HG02623 (cell line): ENCODE measurements around the gene FLT4.

Experiments
- ATAC-seq: cut with Tn5 transposase; IDR thresholded peaks from one replicate; pipeline ENCODE4 v1.9.1; 2021; ENCODE audit warnings: moderate library complexity; ENCODE audit not compliant: unreplicated experiment

Gene FLT4

DNA sequence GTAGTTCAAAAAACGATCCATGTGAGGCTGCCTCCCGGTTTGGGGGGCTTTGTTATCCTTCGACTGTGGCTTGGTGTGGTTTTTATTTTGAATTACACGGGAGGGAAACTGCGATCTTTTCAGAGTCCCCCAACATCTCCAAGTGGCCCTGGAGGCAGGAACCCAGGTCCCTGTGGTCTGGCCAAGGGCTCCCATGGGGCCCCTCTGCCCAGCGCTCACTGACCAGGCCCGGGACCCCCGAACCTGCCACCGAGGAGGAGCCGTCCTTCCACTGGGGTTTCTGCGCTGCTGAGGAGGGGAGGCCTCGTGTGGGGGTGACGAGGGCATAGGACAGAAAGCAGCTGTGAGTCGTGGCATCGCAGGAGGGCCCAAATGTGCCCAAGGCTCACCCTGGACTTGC, 40.0 kb downstream of the FLT4 start:
- ATAC-seq: no peak

DNA sequence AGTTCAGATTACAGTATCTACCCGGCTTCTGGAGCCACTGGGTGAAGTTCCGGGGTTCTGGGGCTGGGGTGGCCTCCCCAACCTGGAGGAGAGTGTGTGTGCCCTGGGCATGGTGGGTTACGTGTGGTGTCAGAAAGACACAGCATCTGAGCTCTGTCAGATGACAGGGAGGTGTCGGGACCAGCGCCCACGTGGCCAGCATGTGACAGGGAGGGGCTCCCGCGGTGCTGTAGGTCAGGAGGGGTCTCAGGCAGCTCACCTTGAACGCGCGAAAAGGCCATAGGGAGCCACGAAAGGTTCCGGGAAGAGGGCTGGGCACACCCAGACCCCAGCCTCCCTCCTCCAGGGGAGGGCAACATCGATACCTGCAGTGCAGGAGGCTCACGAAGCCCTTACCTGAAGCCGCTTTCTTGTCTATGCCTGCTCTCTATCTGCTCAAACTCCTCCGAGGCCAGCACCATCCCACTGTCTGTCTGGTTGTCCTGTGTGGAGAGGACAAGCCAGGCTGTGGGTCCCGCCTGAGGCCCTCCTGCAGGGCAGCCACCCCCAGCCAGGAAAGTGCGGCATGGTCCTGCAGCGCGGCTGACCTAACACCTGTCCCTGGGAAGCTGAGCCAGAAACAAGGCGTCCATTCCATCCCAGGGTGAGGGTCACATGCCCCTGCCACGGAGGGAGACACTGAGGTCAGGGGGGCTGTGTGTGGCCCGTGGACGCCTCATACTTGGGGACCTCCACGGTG, 40.7 kb downstream of the FLT4 start:
- no peak for ATAC-seq

DNA sequence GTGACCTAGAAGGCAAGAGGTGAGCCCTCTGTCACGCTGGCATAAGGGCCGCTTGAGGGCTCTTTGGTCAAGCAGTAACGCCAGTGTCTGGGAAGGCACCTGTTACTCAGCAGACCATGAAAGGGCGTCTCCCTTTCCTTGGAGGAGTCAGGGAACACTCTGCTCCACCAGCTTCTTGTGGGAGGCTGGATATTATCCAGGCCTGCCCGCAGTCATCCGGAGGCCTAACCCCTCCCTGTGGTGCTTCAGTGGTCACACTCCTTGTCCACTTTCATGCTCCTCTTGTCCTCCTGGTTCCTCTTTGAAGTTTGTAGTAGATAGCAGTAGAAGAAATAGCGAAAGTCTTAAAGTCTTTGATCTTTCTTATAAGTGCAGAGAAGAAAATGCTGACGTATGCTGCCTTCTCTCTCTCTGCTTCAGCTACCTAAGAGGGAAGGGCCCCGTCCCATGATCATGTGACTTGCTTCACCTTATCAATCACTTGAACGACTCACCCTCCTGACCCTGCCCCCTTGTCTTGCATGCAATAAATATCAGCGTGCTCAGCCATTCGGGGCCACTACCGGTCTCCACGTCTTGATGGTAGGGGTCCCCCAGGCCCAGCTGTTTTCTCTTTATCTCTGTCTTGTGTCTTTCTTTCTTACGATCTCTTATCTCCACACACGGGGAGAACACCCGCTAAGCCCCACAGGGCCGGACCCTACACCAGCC, 41.4 kb downstream of the FLT4 start:
- no peak for ATAC-seq

DNA sequence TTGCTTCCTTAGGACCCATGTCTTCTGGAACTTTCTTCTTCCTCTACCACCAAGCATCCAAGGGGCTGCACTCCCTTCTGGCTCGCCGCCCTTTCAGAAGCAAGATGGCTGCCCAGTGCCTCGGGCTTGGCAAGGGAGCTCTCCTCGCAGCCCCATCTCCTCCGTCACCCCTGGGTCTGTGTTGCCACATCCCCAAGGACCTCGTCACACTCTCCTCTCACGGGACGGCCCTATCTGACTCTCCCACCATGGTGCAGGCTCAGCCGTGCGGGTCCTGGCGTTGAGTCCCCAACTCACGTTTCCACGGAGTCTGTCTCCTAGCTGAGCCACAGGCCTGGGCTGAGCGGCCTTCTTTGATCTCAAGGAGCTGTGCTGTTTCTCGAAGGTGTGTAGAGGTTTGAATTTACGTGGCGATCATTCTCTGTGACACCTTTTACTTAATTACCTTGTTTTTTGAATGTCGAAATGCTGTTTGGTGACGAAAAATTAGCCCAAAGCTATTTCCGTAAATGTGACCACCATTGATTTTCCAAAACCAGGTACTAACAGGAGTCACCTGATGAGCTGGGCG, 43.1 kb downstream of the FLT4 start:
- ATAC-seq: no peak

DNA sequence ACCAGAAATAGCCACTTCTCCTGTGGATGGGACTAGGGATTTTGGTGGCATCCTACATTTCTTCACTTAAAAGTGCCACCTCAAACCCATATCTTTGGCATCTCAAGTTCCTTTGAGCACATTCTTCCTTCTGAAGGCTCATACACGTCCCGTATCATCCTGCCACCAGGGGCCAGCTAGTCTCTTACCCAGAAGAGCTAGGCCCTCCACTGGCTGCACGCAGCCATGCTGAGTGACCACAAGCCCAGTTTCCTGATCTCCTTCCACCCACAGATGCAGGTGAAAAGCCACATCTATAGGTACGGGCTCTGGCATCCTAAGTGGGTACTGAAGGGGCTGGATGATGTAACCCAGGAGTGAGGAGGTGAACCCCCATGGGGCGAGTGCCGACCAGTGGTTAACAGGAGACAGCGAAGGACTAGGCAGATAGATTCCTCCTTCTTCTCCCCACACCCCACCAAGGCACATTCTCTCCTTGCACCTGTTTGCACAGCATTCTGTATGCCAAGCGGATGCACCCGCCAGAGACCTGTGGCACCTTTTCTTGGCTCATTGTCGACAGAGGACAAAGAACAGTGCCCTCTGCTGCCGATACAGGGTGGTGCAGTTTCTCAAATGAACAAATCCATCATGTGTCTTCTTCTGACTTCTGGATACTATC, 43.7 kb downstream of the FLT4 start:
- ATAC-seq: no peak

DNA sequence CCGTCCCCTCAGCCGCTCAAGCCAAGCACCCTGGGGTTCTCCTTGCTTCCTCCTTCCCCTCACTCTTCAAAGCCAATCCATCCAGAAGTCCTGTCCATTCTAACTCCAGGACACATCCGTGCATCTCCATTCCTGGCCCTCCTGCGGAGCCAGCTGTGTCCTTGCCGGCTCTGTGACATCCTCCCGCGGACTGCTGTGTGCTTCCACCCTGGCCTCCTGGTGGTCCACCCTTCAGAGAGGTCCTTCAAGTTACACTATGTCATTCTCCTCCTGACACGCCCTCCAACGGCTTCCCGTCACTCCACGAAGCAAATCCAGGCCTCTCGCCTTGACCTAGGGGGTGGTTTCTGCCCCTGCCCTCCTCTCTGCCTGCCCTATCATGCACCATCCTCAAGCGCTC, 45.1 kb downstream of the FLT4 start:
- ATAC-seq: no peak

DNA sequence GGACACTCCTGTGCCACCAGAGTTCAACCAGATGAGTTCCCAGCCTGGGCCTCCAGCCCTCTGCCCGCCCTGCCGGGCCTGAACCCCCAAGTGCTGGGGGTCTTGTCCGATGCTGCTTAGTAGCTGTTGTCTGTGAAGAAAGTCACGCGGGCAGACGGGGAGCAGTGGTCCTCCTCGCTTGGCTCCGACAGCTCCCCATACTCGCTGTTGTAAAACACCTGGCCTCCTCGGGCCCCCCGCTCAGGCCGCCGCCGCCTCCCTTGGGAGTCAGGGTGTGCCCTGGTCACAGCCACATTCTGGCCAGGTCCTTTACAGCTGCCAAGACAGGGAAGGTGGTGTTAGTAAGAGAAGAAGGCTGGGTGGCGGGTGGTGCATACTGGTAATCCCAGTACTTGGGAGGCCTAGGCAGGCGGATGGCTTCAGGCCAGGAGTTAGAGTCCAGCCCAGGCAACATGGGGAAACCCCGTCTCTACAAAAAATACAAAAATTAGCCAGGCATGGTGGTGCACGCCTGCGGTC, 46.3 kb downstream of the FLT4 start:
- no peak for ATAC-seq

DNA sequence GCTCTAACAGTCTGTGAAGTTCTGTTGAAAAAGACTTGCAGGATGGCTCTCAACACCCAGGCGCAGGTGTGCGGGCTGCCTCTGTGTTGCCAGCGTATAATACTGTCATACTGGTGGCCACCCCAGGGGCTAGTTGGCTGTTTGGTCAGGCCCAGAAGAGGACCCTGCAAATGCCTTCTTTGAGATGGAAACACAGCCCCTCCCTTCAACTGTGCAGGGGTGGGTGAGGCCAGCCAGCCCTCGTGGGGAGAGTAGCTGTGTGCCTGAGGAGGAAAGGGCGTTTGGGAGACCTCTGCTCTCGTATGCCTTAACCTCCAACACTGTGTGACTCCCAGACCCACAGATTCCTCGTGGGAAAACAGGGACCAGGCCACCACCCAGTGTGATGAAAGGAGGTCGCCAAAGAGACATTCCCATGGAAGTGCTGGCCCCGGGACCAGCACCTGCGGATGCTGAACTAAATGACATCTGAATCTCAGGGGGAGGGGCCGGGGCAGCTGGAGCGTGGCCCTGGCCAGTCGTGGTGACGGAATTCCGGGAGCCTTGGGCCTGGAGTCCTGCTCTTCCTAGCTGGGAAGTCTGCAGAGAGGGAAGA, 46.8 kb downstream of the FLT4 start:
- no peak for ATAC-seq

DNA sequence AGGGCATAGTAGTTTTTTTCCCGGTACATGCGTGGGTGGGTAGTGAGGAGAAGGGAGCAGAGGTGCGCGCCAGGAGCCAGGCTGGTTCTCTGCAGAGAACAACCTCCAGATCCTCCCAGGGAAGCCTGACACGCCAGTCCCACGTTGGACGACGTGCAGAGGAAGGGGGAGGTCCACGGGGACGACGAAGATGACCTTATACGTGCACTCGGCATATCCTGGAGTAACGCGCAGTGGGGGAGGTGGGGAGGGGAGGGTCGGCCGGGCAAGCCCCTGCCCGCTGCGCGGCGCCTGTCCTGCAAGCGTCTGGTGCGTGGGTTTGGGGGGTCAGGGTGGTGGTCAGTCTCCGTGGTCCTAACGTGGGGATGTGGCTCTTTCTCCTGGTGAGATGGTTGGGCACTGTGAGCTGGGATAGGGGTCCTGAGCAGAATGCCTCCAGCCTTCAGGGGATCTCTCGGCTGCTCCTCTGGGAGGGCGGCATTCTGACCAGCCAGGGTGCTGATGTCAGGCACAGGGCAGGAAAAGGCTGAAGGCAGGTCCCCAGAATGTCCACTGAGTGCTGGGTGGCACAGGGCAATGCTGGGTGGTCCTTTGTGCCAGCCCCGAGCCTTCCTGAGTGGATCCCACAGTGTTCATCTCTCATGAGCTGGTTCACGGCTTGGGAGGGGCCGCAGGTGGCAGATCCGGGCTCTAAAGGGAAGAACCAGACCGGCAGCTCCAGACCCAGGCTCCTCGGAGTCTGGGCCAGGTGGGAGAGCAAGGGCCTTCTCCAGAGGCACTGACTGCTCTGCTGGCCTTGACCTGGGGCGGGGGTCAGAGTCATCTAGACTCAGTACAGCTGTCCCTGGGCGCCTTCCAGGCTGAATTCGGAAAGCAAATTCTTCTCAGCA, 47.6 kb downstream of the FLT4 start:
- ATAC-seq: no peak

DNA sequence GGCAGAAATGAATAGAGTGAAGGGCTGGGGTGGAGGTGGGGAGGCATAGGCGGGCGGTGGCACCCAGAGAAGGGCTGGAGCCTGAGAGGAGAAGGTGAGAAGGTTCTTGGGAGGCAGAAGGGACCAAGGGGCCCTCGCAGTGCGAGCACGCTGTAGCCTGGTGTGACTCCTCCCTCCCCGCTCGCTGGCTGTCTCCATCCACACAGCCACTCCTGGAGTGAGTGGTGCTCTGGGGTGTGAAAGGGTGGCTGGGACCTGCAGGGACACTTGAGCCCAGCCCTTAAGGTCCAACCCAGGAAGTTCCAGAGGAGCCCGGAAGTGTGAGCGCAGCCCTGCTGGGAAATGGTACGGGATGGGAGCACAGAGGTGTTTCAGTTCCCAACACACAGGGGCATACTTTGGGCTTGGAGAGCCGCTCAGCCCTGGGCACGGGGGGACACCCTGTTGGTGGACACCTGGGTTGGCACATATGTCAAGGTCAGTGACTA, 48.8 kb downstream of the FLT4 start:
- ATAC-seq: no peak

DNA sequence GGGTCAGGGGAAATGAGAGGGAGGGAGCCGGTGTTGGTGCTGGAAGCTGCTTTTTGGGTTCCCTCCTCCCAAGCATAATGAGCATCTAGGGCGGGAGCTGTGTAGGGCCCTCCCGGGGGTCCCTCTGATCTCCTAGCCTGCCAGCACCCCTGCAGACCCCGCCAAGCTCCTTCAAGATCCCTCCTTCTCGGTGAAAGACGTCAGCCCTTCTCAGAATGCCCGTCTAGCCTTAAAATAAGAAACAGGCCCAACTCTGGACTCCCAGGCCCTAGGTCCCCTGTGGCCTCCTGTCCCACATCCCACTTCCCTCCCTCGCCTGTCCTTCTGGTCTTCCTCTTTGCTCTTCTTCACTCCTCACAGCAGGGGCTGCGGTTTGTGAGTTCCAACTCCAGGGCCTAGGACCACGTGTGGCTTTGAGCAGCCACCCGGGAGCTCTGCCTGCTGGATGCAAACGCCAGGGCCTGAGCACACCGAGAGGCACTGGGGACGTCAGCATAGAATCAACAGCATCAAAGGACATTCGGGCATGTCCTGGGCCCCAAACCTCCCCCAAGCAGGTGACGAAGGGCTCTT, 49.3 kb downstream of the FLT4 start:
- no peak for ATAC-seq

DNA sequence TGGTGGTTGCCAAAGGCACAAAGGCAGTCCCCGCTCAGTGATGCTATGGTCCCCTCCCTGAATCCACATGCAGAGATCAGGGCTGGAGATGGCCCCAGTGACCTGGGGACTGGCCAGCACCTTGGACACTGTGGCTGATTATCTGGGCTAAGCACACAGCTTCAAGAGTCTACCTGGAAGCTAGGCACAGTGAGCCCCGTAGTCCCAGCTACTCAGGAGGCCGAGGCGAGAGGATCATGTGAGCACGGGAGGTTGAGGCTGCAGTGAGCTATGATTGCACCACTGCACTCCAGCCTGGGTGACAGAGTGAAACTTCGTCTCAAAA, 49.8 kb downstream of the FLT4 start:
- no peak for ATAC-seq

DNA sequence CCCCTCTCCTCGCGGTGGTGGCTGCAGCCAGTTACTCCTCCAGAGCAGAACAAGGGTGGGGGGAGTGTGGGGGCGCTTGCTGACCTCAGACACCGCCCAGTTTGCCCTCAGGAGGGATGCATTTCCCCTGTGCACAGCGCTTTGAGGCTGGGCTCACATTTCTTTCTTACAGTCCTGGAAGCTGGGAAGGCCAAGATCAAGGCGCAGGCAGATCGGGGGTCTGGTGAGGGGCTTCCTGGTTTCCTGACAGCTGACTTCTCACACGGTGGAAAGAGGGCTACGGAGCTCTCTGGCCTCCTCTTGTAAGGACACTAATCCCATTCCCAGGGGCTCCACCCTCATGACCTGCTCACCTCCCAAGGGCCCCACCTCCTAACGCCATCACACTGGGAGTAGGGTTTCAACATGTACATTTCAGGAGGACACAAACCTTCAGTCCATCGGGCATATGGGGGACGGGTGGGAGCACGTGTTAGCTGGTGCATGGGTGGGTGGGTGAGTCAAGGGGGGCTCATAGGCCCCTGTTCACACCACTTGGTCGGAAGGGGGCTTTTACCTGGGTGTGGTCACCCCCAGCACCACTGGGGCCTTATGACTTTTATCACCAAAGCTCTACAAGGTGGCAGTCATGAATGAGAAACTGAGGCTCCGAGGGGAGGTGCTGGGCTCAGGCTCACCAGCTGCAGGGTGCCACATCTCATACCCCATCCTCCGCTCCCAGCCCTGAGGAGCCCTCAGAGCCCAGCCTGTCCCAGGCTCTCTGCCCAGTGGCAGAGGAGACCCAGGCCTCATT, 50.4 kb downstream of the FLT4 start:
- no peak for ATAC-seq

DNA sequence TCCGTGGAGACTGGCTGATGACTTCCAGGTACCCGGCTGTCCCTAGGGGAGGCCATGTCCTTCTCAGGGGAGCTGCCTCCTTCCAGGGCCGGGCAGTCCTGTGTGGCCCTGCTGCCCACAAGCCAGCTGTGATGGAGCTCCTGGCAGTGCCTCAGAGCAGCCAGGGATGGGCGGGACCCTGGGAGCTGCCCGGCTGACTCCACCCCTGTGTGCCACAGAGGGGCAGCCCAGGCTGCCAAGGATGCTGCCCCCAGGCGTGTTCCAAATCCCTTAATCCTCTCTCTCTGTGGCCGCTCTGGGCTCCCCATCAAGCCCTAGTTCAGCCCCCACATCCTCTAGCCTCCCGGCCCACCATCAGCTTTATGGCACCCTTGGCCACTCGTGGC, 51.1 kb downstream of the FLT4 start:
- no peak for ATAC-seq

DNA sequence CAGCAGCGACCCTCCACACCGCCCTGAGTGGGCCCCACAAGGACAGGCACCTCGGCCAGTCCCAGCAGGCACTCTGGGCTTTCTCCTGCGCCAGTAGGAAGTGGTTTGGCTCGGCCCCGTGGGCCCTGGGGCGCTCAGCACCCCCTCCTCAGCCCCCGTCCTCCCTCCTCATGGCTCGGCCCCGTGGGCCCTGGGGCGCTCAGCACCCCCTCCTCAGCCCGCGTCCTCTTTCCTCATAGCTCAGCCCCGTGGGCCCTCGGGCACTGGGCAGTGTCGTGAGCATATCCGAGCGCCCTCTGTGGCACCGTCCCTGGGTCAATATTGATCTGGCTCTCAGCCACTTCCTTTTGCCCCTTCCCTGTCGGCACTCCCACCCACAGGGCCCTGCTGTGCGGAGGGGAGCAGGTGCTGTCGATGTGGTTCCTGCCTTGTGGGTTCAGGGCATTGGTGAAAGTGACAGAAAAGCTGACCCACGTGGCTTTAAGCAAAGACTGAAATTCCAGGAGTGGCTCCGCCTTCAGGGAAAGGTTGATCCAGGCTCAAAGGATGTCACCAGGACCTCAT, 52.6 kb downstream of the FLT4 start:
- ATAC-seq: no peak

DNA sequence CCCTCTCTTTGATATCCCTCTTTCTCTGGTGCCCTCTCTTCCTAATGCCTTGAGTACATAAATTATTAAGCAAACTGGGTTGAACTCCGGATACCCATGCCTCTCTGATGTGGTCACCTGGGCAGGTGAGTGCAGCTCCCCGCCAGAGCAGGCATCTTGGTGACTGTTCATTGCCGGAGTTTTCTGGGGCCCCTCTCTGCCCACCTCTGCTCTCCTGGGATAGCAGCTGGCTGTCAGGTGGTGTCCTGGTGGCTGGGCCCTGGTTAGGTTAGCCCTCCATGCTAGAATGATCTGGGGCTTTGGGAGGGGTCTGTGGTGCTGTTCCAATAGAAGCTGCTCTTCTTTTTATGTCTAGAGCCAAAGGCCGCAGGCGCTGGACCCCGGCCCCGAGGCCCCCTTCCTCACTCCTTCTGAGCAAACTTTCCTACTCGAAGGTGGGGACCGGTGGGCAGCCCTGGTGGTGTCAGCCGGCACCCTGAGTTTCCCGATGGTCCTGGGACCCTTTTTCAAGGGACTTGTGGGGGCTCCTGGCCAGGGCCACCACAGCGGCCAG, 53.2 kb downstream of the FLT4 start:
- no peak for ATAC-seq

DNA sequence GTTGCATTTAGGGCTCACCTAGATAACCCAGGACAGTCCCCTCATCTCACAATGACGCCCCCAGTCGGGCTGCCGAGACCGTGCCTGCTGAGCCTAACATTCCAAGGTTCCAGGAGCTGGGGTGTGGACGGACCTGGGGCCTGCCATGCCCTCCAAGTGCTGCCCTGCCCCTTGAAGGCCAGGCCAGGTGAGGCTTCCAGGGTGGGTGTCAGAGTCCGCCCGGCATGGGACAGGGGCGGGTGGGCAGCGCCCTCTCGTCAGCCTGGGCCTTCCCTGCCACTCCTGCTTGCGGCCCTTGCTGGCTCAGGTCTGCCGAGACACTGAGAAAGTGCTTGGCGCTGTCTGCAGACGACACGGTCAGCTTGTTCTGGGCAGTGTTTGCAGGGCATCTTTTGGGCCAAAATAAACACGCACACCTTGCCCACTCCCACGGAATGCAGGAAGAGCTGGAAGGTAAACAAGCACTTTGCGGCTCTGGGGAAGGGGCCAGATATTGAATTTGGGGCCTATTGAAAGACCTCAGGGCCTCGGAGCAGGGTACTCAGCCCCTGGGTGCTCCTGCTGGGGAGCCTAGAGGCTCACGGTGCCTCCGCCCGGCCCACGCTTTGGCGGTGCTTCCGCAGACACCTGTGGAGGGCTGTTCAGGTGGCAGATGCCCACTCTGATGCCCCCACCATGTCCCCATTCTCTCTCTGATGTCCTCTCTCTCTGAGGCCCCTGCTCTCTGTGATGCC, 53.9 kb downstream of the FLT4 start:
- ATAC-seq: no peak

DNA sequence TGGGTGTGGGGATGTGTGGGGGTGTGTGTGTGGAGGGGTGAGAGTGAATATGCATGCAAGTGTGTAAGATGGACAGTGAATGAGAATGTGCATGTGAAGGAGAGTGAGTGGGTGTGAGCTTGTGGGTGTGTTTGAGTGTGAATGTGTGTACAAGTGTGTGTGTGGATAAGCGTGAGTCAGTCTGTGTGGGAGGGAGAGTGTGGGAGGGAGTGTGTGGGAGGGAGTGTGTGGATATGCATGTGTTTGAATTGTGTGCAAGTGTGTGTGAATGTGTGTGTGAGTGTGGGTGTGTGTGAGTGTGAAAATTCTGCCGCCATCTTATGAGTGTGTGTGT, 54.4 kb downstream of the FLT4 start:
- ATAC-seq: no peak
